ENCODE results near the gene MEGF11.

The MEGF11 gene

GRCh38 chr15:66126031-66126441, 127.5 kb downstream of the MEGF11 start:
- no peak overlapping the region for H3K4me3 ChIP-seq (ENCODE audit: low read depth, low read length)
- H3K36me3 ChIP-seq (ENCODE audit: control insufficient read depth, insufficient read depth, low read length) = no peaks in the 10 kb centered on the region
- no peak overlapping the region for H3K27ac ChIP-seq
- H3K79me2 ChIP-seq = no peaks in the 10 kb centered on the region
- no peaks in the 10 kb centered on the region for H3K4me1 ChIP-seq
- H3K9me3 ChIP-seq (ENCODE audit: control insufficient read depth, low read length) = no peaks in the 10 kb centered on the region
- no peak overlapping the region for H3K4me2 ChIP-seq (ENCODE audit: low read length)
- no peaks in the 10 kb centered on the region for H3K27me3 ChIP-seq (ENCODE audit: control insufficient read depth, insufficient read depth, low read length)
- no peak overlapping the region for H2AFZ ChIP-seq
- TF ChIP-seq CTCF (IDR thresholded peaks at IDR 0.05) = no peak
- H3K9ac ChIP-seq = no peak overlapping the region

- H2AFZ ChIP-seq = no peak overlapping the region
- H3K4me2 ChIP-seq (ENCODE audit: low read length) = no peak overlapping the region
- no peaks in the 10 kb centered on the region for H3K36me3 ChIP-seq (ENCODE audit: control insufficient read depth, insufficient read depth, low read length)
- H3K9ac ChIP-seq = no peak overlapping the region
- H3K4me1 ChIP-seq = no peaks in the 10 kb centered on the region
- H3K27me3 ChIP-seq (ENCODE audit: control insufficient read depth, insufficient read depth, low read length) = no peaks in the 10 kb centered on the region
- TF ChIP-seq CTCF (IDR thresholded peaks at IDR 0.05) = no peak
- no peaks in the 10 kb centered on the region for H3K79me2 ChIP-seq
- H3K4me3 ChIP-seq (ENCODE audit: low read depth, low read length) = no peak overlapping the region
- H3K27ac ChIP-seq = no peak overlapping the region
- no peaks in the 10 kb centered on the region for H3K9me3 ChIP-seq (ENCODE audit: control insufficient read depth, low read length)
Measured at GRCh38 chr15:66124651-66125050, 128.9 kb downstream of the MEGF11 start.

GRCh38 chr15:66123799-66124198, 129.8 kb downstream of the MEGF11 start:
- H2AFZ ChIP-seq = no peak overlapping the region
- no peaks in the 10 kb centered on the region for H3K4me1 ChIP-seq
- no peak overlapping the region for H3K9ac ChIP-seq
- no peaks in the 10 kb centered on the region for H3K9me3 ChIP-seq (ENCODE audit: control insufficient read depth, low read length)
- no peaks in the 10 kb centered on the region for H3K79me2 ChIP-seq
- no peak overlapping the region for H3K27ac ChIP-seq
- no peaks in the 10 kb centered on the region for H3K27me3 ChIP-seq (ENCODE audit: control insufficient read depth, insufficient read depth, low read length)
- no peaks in the 10 kb centered on the region for H3K36me3 ChIP-seq (ENCODE audit: control insufficient read depth, insufficient read depth, low read length)
- TF ChIP-seq CTCF (IDR thresholded peaks at IDR 0.05) = no peak
- H3K4me2 ChIP-seq (ENCODE audit: low read length) = no peak overlapping the region
- no peak overlapping the region for H3K4me3 ChIP-seq (ENCODE audit: low read depth, low read length)

GRCh38 chr15:66120422-66120821, 133.1 kb downstream of the MEGF11 start:
- H3K79me2 ChIP-seq = no peaks in the 10 kb centered on the region
- no peaks in the 10 kb centered on the region for H3K9me3 ChIP-seq (ENCODE audit: control insufficient read depth, low read length)
- no peaks in the 10 kb centered on the region for H3K27me3 ChIP-seq (ENCODE audit: control insufficient read depth, insufficient read depth, low read length)
- H3K4me2 ChIP-seq (ENCODE audit: low read length) = no peak overlapping the region
- H3K9ac ChIP-seq = no peak overlapping the region
- no peak overlapping the region for H2AFZ ChIP-seq
- no peak for TF ChIP-seq CTCF (IDR thresholded peaks at IDR 0.05)
- H3K4me3 ChIP-seq (ENCODE audit: low read depth, low read length) = no peak overlapping the region
- no peak overlapping the region for H3K27ac ChIP-seq
- no peaks in the 10 kb centered on the region for H3K36me3 ChIP-seq (ENCODE audit: control insufficient read depth, insufficient read depth, low read length)
- no peaks in the 10 kb centered on the region for H3K4me1 ChIP-seq

- Histone ChIP-seq H2AFZ (no peak overlapping the region), H3K4me1 (no peaks in the 10 kb centered on the region), H3K27ac (no peak overlapping the region), H3K4me3 (ENCODE audit: low read depth, low read length) (no peak overlapping the region), H3K36me3 (ENCODE audit: control insufficient read depth, insufficient read depth, low read length) (no peaks in the 10 kb centered on the region), H3K9me3 (ENCODE audit: control insufficient read depth, low read length) (no peaks in the 10 kb centered on the region), H3K27me3 (ENCODE audit: control insufficient read depth, insufficient read depth, low read length) (no peaks in the 10 kb centered on the region), H3K79me2 (no peaks in the 10 kb centered on the region), H3K9ac (no peak overlapping the region), H3K4me2 (ENCODE audit: low read length) (no peak overlapping the region)
- TF ChIP-seq CTCF (IDR thresholded peaks at IDR 0.05) = no peak
Measured at GRCh38 chr15:66117841-66118240, 135.7 kb downstream of the MEGF11 start.

Data from parathyroid adenoma (tissue), 2 donors.